Mesothelial cell of epicardium (in vitro differentiated cells): Measurements from ENCODE around the gene TAS1R2. TPM values are rescaled to one million over a fixed set of nuclear protein-coding genes. Genes with fewer than 3 reads are reported as not detected.

Experiments used
- DNase-seq, 2 experiments: peaks; one replicate each; pipeline ENCODE4 v3.0.0; 2021; ENCODE audit warnings: low spot score in 2 of 2; ENCODE audit not compliant: unreplicated experiment in 2 of 2
- H3K27ac Mint-ChIP-seq: 2 replicates; pipeline ENCODE4 v1.8.0; 2021; ENCODE audit warnings: mixed read lengths
- H3K27me3 Mint-ChIP-seq: 2 replicates; pipeline ENCODE4 v1.8.0; 2021; ENCODE audit warnings: low read depth, mixed read lengths
- H3K36me3 Mint-ChIP-seq: 2 replicates; pipeline ENCODE4 v1.8.0; 2021; ENCODE audit warnings: mixed read lengths
- H3K4me1 Mint-ChIP-seq: 2 replicates; pipeline ENCODE4 v1.8.0; 2021; ENCODE audit warnings: mixed read lengths
- H3K4me3 Mint-ChIP-seq: 2 replicates; pipeline ENCODE4 v1.8.0; 2021; ENCODE audit warnings: mild to moderate bottlenecking, moderate library complexity, mixed read lengths
- H3K9me3 Mint-ChIP-seq: 2 replicates; pipeline ENCODE4 v1.8.0; 2021; ENCODE audit warnings: mixed read lengths
- total RNA-seq: library from RNA; stranded (reverse); gene quantifications from 3 replicates; pipeline ENCODE4 v1.2.1, GENCODE V29; 2021
- TF ChIP-seq, protein P1 (sequence below): fragments of 200-600 bp; sonication (generic); IDR thresholded peaks from one replicate; pipeline ENCODE4 v1.5.0; 2021; ENCODE audit warnings: antibody characterized with exemption; ENCODE audit not compliant: unreplicated experiment

The TAS1R2 gene
- total RNA-seq, 1 donor from 2014 or later, result not detected

DNA sequence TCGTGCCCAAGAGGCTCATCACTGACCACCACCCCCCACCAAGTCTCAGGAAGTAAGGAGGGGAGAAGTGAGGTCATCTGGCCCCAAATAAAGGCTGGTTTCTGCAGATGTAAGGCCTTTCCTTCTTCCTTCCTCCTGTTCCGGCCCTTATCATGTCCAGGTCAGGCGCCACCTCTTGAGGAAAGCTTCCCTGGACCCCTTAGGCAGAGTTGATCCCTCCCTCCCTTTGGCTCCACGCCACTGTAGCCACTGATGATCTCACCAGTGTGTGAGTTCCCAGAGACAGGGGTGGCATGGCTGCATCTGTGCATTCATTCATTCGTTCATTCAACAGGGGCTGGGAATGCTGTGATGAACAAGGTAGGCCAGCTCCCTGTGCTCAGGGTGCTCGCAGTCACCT, 59.2 kb downstream of the TAS1R2 start:
- H3K9me3 Mint-ChIP-seq, result no peaks in the 10 kb centered on the region
- H3K4me3 Mint-ChIP-seq, result no peak overlapping the region
- H3K36me3 Mint-ChIP-seq, result no peaks in the 10 kb centered on the region
- H3K4me1 Mint-ChIP-seq, result peaks cover 5% of the 10 kb centered on the region
- H3K27ac Mint-ChIP-seq, result no peak overlapping the region
- DNase-seq, result no peak
- TF ChIP-seq, protein P1, sequence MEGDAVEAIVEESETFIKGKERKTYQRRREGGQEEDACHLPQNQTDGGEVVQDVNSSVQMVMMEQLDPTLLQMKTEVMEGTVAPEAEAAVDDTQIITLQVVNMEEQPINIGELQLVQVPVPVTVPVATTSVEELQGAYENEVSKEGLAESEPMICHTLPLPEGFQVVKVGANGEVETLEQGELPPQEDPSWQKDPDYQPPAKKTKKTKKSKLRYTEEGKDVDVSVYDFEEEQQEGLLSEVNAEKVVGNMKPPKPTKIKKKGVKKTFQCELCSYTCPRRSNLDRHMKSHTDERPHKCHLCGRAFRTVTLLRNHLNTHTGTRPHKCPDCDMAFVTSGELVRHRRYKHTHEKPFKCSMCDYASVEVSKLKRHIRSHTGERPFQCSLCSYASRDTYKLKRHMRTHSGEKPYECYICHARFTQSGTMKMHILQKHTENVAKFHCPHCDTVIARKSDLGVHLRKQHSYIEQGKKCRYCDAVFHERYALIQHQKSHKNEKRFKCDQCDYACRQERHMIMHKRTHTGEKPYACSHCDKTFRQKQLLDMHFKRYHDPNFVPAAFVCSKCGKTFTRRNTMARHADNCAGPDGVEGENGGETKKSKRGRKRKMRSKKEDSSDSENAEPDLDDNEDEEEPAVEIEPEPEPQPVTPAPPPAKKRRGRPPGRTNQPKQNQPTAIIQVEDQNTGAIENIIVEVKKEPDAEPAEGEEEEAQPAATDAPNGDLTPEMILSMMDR, result no peak
- peaks cover 10% of the 10 kb centered on the region for H3K27me3 Mint-ChIP-seq

DNA sequence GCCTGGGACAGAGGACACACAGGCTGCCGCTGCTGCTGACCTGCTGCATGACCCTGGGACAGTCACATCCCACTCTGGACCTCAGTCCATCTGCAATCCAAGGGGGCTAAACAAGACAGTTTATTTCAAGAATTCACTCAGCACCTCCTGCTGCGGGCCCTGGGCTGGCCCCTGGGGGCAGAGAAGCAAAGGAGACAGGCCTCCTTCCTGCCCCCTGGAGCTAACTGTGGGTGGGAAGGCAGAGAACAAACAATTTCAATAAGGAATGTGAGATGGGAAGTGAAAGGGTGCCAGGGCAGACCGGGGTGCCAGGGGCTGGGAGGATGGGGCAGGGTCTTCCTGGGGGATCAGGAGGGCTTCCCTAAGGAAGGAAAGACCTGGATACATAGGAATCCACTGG, 60.0 kb downstream of the TAS1R2 start:
- no peak for DNase-seq
- Mint-ChIP-seq H3K9me3 (no peaks in the 10 kb centered on the region), H3K4me1 (peaks cover 4% of the 10 kb centered on the region), H3K27ac (no peak overlapping the region), H3K36me3 (no peaks in the 10 kb centered on the region), H3K4me3 (no peak overlapping the region), H3K27me3 (peaks cover 6% of the 10 kb centered on the region)
- TF ChIP-seq, protein P1, result no peak

DNA sequence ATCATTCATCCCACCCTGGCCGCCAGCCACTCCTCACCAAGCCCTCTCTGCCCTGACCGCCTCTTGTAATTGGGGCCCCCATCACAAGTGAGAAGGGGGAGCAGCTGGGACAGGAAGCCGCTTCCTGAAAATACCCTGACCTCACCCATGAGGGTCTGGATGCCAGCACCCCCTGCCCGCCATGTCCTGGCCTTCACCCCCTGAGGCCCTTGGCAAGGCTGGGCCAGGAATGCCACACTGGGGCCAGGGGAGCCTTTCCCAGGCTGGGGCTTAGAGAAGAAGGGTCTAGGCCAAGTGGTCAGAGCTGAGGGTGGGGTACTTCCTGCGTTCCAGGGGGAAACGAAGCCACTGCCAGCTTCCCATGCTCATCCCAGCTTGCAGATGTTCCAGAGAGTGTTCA, 60.5 kb downstream of the TAS1R2 start:
- H3K4me3 Mint-ChIP-seq, result no peak overlapping the region
- no peaks in the 10 kb centered on the region for H3K9me3 Mint-ChIP-seq
- peaks cover 10% of the 10 kb centered on the region for H3K4me1 Mint-ChIP-seq
- TF ChIP-seq, protein P1, result no peak
- H3K27ac Mint-ChIP-seq, result no peak overlapping the region
- no peaks in the 10 kb centered on the region for H3K36me3 Mint-ChIP-seq
- no peak for DNase-seq
- H3K27me3 Mint-ChIP-seq, result peaks cover 7% of the 10 kb centered on the region

DNA sequence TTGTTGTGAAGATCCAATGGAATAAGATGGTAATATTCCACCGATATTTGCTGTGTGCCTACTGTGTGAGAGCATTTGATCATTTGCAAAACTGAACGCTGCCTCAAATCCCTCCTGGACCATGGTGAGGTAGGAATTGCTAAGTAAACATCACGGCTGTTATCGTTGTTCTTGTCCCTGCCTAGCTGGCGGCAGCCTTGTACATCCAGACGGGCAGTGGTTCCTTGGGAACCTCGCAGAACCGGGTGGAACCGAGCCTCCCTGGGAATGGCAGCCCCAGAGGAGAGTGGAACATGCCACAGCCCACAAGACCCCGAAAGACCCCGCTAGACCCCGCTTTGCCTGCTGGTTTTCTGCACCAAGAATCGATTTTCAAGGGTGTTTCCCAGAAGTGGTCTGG, 60.9 kb downstream of the TAS1R2 start:
- Mint-ChIP-seq H3K36me3 (no peaks in the 10 kb centered on the region), H3K4me1 (peaks cover 13% of the 10 kb centered on the region), H3K27ac (no peak overlapping the region), H3K4me3 (no peak overlapping the region), H3K27me3 (peaks cover 7% of the 10 kb centered on the region), H3K9me3 (no peaks in the 10 kb centered on the region)
- no peak for DNase-seq
- TF ChIP-seq, protein P1, result no peak

DNA sequence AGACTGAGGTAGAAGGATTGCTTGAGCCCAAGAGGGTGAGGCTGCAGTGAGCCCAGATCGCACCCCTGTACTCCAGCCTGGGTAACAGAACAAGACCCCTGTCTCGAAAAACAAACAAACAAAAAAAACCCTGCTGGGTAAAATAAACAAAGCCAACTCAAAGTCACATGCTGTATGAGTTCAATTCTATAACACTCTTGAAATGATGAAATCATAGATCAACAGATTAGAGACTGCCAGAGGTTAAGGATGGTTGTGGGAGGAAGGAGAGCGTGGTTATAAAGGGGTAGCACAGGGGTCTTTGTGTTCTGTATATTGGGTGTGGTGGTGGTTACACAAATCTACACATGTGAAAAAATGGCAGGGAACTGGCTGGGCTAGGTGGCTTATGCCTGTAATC, 62.5 kb downstream of the TAS1R2 start:
- Mint-ChIP-seq H3K9me3 (peaks cover 5% of the 10 kb centered on the region), H3K4me3 (no peak overlapping the region), H3K27me3 (peaks cover 16% of the 10 kb centered on the region), H3K36me3 (no peaks in the 10 kb centered on the region), H3K4me1 (peaks cover 13% of the 10 kb centered on the region), H3K27ac (no peak overlapping the region)
- TF ChIP-seq, protein P1, result no peak
- DNase-seq, result no peak

DNA sequence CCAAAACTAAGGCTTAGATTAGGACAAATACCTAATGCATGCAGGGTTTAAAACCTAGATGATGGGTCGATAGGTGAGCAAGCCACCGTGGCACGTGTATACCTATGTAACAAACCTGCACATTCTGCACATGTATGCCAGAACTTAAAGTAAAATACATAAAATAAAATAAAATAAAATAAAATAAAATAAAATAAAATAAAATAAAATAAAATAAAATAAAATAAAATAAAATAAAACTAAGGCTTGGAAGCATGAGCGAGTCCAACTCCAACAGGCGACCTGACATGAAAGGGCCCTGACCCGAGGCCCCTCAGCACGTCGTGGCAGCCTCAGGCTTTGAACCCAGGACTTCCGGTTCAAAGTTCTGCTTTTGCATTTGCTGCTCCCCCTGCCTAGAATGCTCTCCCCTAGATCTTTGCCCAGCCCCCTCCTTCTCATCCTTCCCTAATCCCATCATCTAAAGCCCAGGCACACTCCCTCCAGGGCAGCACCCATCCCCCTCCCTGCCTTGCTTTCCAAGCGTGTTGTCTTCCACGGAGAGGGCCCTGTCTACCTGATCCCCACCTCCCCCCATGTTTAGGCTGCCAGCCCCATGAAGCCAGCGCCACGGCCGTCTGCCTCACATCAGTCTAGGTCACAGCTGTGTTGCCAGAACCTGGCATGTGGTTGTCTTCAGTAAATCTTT, 64.3 kb downstream of the TAS1R2 start:
- TF ChIP-seq, protein P1, result no peak
- no peaks in the 10 kb centered on the region for H3K36me3 Mint-ChIP-seq
- no peak overlapping the region for H3K4me3 Mint-ChIP-seq
- H3K4me1 Mint-ChIP-seq, result peaks cover 13% of the 10 kb centered on the region
- peaks cover 5% of the 10 kb centered on the region for H3K9me3 Mint-ChIP-seq
- peaks cover 33% of the 10 kb centered on the region for H3K27me3 Mint-ChIP-seq
- no peak overlapping the region for H3K27ac Mint-ChIP-seq
- no peak for DNase-seq
